Mesendoderm (in vitro differentiated cells): ENCODE measurements around the gene KLHL29.
"Not testable (repeated sequence)": the region's sequence is repeated elsewhere in the genome, so short reads cannot be mapped to it uniquely, and the experiment has no call there.

Experiments
- DNase-seq: peaks from one replicate; pipeline ENCODE4 v3.0.0; 2013
- H2AK5ac ChIP-seq: 2 replicates; pipeline ENCODE4 v1.6.1; 2013; ENCODE audit warnings: low read length, inconsistent platforms
- H2BK120ac ChIP-seq: 2 replicates; pipeline ENCODE4 v1.6.1; 2013; ENCODE audit warnings: low read depth, mild to moderate bottlenecking, low read length, moderate library complexity, mixed read lengths
- H2BK15ac ChIP-seq: replicated peaks from 2 replicates; pipeline ENCODE4 v1.6.1; 2013; ENCODE audit warnings: low read depth, mild to moderate bottlenecking, moderate library complexity
- H2BK5ac ChIP-seq: 2 replicates; pipeline ENCODE4 v1.6.1; 2013; ENCODE audit warnings: low read length, inconsistent platforms
- H3K18ac ChIP-seq: 2 replicates; pipeline ENCODE4 v1.6.1; 2013; ENCODE audit warnings: mild to moderate bottlenecking, low read length, mixed read lengths
- H3K23ac ChIP-seq: one replicate; pipeline ENCODE4 v1.6.1; 2013; ENCODE audit warnings: low read length
- H3K27ac ChIP-seq: 2 replicates; pipeline ENCODE4 v1.5.1; 2013; ENCODE audit warnings: low read depth, mild to moderate bottlenecking, inconsistent platforms, low read length, moderate library complexity
- H3K27me3 ChIP-seq: 2 replicates; pipeline ENCODE4 v1.6.1; 2013; ENCODE audit warnings: low read length, control low read depth, mild to moderate bottlenecking, inconsistent platforms; ENCODE audit not compliant: insufficient read depth, poor library complexity
- H3K36me3 ChIP-seq: 2 replicates; pipeline ENCODE4 v1.6.1; 2013; ENCODE audit warnings: low read length, inconsistent platforms; ENCODE audit not compliant: control insufficient read depth, insufficient read depth
- H3K4ac ChIP-seq: one replicate; pipeline ENCODE4 v1.6.1; 2013; ENCODE audit warnings: low read depth, mild to moderate bottlenecking, low read length, moderate library complexity
- H3K4me1 ChIP-seq: 2 replicates; pipeline ENCODE4 v1.6.1; 2013; ENCODE audit warnings: low read depth, low read length, inconsistent platforms; ENCODE audit not compliant: control insufficient read depth
- H3K4me2 ChIP-seq: 2 replicates; pipeline ENCODE4 v1.6.1; 2013; ENCODE audit warnings: low read length
- H3K4me3 ChIP-seq: 2 replicates; pipeline ENCODE4 v1.5.1; 2013; ENCODE audit warnings: mild to moderate bottlenecking, low read length
- H3K56ac ChIP-seq: one replicate; pipeline ENCODE4 v1.6.1; 2013; ENCODE audit warnings: low read length
- H3K79me1 ChIP-seq: 2 replicates; pipeline ENCODE4 v1.6.1; 2013; ENCODE audit warnings: low read length, inconsistent platforms
- H3K79me2 ChIP-seq: 2 replicates; pipeline ENCODE4 v1.6.1; 2013; ENCODE audit warnings: mild to moderate bottlenecking, low read length; ENCODE audit not compliant: control insufficient read depth, insufficient read depth
- H3K9ac ChIP-seq: 2 replicates; pipeline ENCODE4 v1.6.1; 2013; ENCODE audit warnings: low read length, inconsistent platforms
- H4K5ac ChIP-seq: one replicate; pipeline ENCODE4 v1.6.1; 2013; ENCODE audit warnings: low read length
- H4K8ac ChIP-seq: one replicate; pipeline ENCODE4 v1.6.1; 2013; ENCODE audit warnings: low read depth, mild to moderate bottlenecking, control low read depth, low read length, moderate library complexity
- WGBS: extraction: QIAGEN DNeasy Blood & Tissue Kit; methylation state at CpG from one replicate; pipeline ENCODE4 v1.1.7; 2013; ENCODE audit warnings: low lambda C conversion rate, missing lambda C conversion rate; ENCODE audit not compliant: insufficient coverage; ENCODE audit errors: extremely low coverage; 5-methylcytosine and 5-hydroxymethylcytosine counted together

The KLHL29 gene

GRCh38 chr2:23347471-23348092 is 37.4 kb upstream of the KLHL29 start:
- H3K79me2 ChIP-seq, result no peaks in the 10 kb centered on the region
- no peak overlapping the region for H3K4me2 ChIP-seq
- H4K5ac ChIP-seq, result no peak overlapping the region
- no peaks in the 10 kb centered on the region for H3K79me1 ChIP-seq
- no peak overlapping the region for H2BK15ac ChIP-seq
- no peak overlapping the region for H3K4ac ChIP-seq
- H3K23ac ChIP-seq, result no peak overlapping the region
- no peaks in the 10 kb centered on the region for H3K4me1 ChIP-seq
- H3K4me3 ChIP-seq, result no peak overlapping the region
- H3K27ac ChIP-seq, result no peak overlapping the region
- no peaks in the 10 kb centered on the region for H3K36me3 ChIP-seq
- no peak for DNase-seq
- H2AK5ac ChIP-seq, result no peak overlapping the region
- H3K9ac ChIP-seq, result no peak overlapping the region
- no CpG with 5 or more reads among the region's 18 CpGs for WGBS
- H2BK120ac ChIP-seq, result no peak overlapping the region
- no peak overlapping the region for H4K8ac ChIP-seq
- H3K56ac ChIP-seq, result no peak overlapping the region
- no peak overlapping the region for H3K18ac ChIP-seq
- no peaks in the 10 kb centered on the region for H3K27me3 ChIP-seq
- H2BK5ac ChIP-seq, result no peak overlapping the region

GRCh38 chr2:23348093-23348481 is 36.9 kb upstream of the KLHL29 start:
- not testable (repeated sequence) for H4K8ac ChIP-seq, DNase-seq, H3K56ac ChIP-seq, H3K27ac ChIP-seq, H3K36me3 ChIP-seq, H4K5ac ChIP-seq, H3K18ac ChIP-seq, H3K23ac ChIP-seq, H3K4me1 ChIP-seq, H2AK5ac ChIP-seq, H3K79me1 ChIP-seq, H2BK5ac ChIP-seq, H3K9ac ChIP-seq, H3K27me3 ChIP-seq, H3K4ac ChIP-seq, H3K79me2 ChIP-seq, H3K4me2 ChIP-seq, H2BK120ac ChIP-seq, H3K4me3 ChIP-seq, H2BK15ac ChIP-seq
- no CpG with 5 or more reads among the region's 10 CpGs for WGBS

GRCh38 chr2:23349508-23349907 is 35.5 kb upstream of the KLHL29 start:
- Histone ChIP-seq H2AK5ac (no peak overlapping the region), H3K27ac (no peak overlapping the region), H3K18ac (no peak overlapping the region), H3K23ac (no peak overlapping the region), H3K79me2 (no peaks in the 10 kb centered on the region), H4K8ac (no peak overlapping the region), H3K79me1 (no peaks in the 10 kb centered on the region), H3K4ac (no peak overlapping the region), H3K56ac (no peak overlapping the region), H3K4me1 (no peaks in the 10 kb centered on the region), H3K27me3 (no peaks in the 10 kb centered on the region), H4K5ac (no peak overlapping the region), H3K9ac (no peak overlapping the region), H2BK15ac (no peak overlapping the region), H3K4me3 (no peak overlapping the region), H3K4me2 (no peak overlapping the region), H2BK5ac (no peak overlapping the region), H3K36me3 (no peaks in the 10 kb centered on the region), H2BK120ac (no peak overlapping the region)
- WGBS, result no CpG with 5 or more reads among the region's 7 CpGs
- no peak for DNase-seq

GRCh38 chr2:23350041-23350791 is 34.8 kb upstream of the KLHL29 start:
- Histone ChIP-seq H3K4me1 (no peaks in the 10 kb centered on the region), H3K9ac (no peak overlapping the region), H2BK120ac (no peak overlapping the region), H3K79me1 (no peaks in the 10 kb centered on the region), H4K5ac (no peak overlapping the region), H3K23ac (no peak overlapping the region), H3K56ac (no peak overlapping the region), H2BK5ac (no peak overlapping the region), H3K79me2 (no peaks in the 10 kb centered on the region), H3K4me2 (no peak overlapping the region), H3K27ac (no peak overlapping the region), H2BK15ac (no peak overlapping the region), H3K4ac (no peak overlapping the region), H3K36me3 (no peaks in the 10 kb centered on the region), H3K4me3 (no peak overlapping the region), H2AK5ac (no peak overlapping the region), H4K8ac (no peak overlapping the region), H3K18ac (no peak overlapping the region), H3K27me3 (no peaks in the 10 kb centered on the region)
- DNase-seq, result no peak
- WGBS, result no CpG with 5 or more reads among the region's 16 CpGs

- Histone ChIP-seq H3K79me2 (no peaks in the 10 kb centered on the region), H3K4ac (no peak overlapping the region), H2AK5ac (no peak overlapping the region), H2BK120ac (no peak overlapping the region), H3K27me3 (no peaks in the 10 kb centered on the region), H3K18ac (no peak overlapping the region), H3K4me3 (no peak overlapping the region), H4K5ac (peak overlapping the region; percentile 36), H2BK5ac (no peak overlapping the region), H3K9ac (peak overlapping the region; percentile 31), H3K4me1 (no peaks in the 10 kb centered on the region), H3K56ac (peak overlapping the region; percentile 47), H3K4me2 (no peak overlapping the region), H3K23ac (no peak overlapping the region), H3K27ac (no peak overlapping the region), H2BK15ac (no peak overlapping the region), H4K8ac (no peak overlapping the region), H3K79me1 (no peaks in the 10 kb centered on the region), H3K36me3 (no peaks in the 10 kb centered on the region)
- DNase-seq, result no peak
- WGBS, result no CpG with 5 or more reads among the region's 8 CpGs
Measured at GRCh38 chr2:23350792-23351355, 34.1 kb upstream of the KLHL29 start.
